ENCODE measurements around the gene C17orf114.

GRCh38 chr17:4786516-4786915 lies 15.6 kb downstream of the C17orf114 start:
- TF ChIP-seq YY1 (IDR thresholded peaks at IDR 0.05) = no peak
- TF ChIP-seq CTCF (IDR thresholded peaks at IDR 0.05; ENCODE audit: low read depth, low read length, missing input control) = no peak
- no peak for TF ChIP-seq GABPA (IDR thresholded peaks at IDR 0.05 in 1 of 2, conservative IDR thresholded peaks at IDR 0.05 in 1 of 2)
- TF ChIP-seq MAX (IDR thresholded peaks at IDR 0.05) = no peak
